T-helper 22 cell (primary cell): ENCODE measurements around the gene RNF169.
"Not testable (repeated sequence)": the region's sequence is repeated elsewhere in the genome, so short reads cannot be mapped to it uniquely, and the experiment has no call there.

Experiments used
- DNase-seq: peaks from one replicate; pipeline ENCODE4 v3.0.0-alpha.2; 2020; ENCODE audit warnings: low read depth

The RNF169 gene

GRCh38 chr11:74726547-74727182 is 22.0 kb upstream of the RNF169 start:
- peak; percentile 23 for DNase-seq

GRCh38 chr11:74729397-74729796 is 19.3 kb upstream of the RNF169 start:
- no peak for DNase-seq

GRCh38 chr11:74730571-74731260 is 17.9 kb upstream of the RNF169 start:
- no peak for DNase-seq

- DNase-seq, result no peak
Observed at GRCh38 chr11:74731301-74732094, 17.2 kb upstream of the RNF169 start, which contains the start of gene CHRDL2. Gene CHRDL2 (minus strand): TSS chr11:74731426. CDS start chr11:74730888, 538 bp downstream.

- no peak for DNase-seq
Observed at GRCh38 chr11:74734559-74734925, 14.1 kb upstream of the RNF169 start.

- no peak for DNase-seq
Observed at GRCh38 chr11:74735365-74735928, 13.2 kb upstream of the RNF169 start.

- no peak for DNase-seq
Observed at GRCh38 chr11:74736031-74736430, 12.6 kb upstream of the RNF169 start.

- DNase-seq, result no peak
Observed at GRCh38 chr11:74739546-74740270, 8.9 kb upstream of the RNF169 start.

GRCh38 chr11:74742070-74742469 is 6.6 kb upstream of the RNF169 start:
- no peak for DNase-seq

- DNase-seq, result no peak
Observed at GRCh38 chr11:74743640-74744039, 5.0 kb upstream of the RNF169 start.

- no peak for DNase-seq
Observed at GRCh38 chr11:74744277-74744676, 4.4 kb upstream of the RNF169 start.

GRCh38 chr11:74746868-74747267 is 1.8 kb upstream of the RNF169 start:
- DNase-seq, result no peak

- peak; percentile 28 for DNase-seq
Observed at GRCh38 chr11:74749127-74749964, 697 bp downstream of the RNF169 start.

- DNase-seq, result no peak
Observed at GRCh38 chr11:74749965-74750296, 1.3 kb downstream of the RNF169 start.

- not testable (repeated sequence) for DNase-seq
Observed at GRCh38 chr11:74750598-74750997, 1.9 kb downstream of the RNF169 start.

GRCh38 chr11:74751303-74751702 is 2.7 kb downstream of the RNF169 start:
- no peak for DNase-seq

- no peak for DNase-seq
Observed at GRCh38 chr11:74754507-74755252, 6.0 kb downstream of the RNF169 start.

GRCh38 chr11:74755395-74755995 is 6.8 kb downstream of the RNF169 start:
- DNase-seq, result no peak

- no peak for DNase-seq
Observed at GRCh38 chr11:74756571-74756970, 7.9 kb downstream of the RNF169 start.

GRCh38 chr11:74766905-74767304 is 18.3 kb downstream of the RNF169 start:
- DNase-seq, result no peak
